ENCODE data around the gene GET3.
A peak's percentile ranks its signal among the peaks of the same experiment; 100 is the strongest.

The GET3 gene

DNA sequence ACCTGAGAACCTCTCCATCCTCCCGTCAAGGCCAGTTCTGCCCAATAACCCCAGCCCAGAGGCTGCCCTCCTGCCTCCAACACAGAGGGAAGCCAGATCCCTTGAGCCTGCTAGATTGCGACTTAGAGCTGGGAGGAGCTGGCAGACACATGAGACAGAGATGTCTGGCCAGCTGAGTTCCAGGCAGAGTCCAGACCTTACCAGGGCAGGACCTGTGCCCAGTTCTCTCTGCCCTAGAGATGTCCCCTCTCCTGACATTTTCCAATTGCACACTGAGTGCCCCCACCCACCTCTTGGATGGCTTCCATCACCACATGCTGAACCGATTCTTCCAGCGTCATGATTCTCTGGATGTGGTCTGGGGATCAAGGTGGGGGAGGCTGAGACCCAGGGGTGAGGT, 35.0 kb downstream of the GET3 start:
- no peaks in the 10 kb centered on the region for H3K79me2 ChIP-seq (ENCODE audit: control insufficient read depth, low read length)
- H3K4me2 ChIP-seq (ENCODE audit: low read length): no peak overlapping the region
- H4K20me1 ChIP-seq (ENCODE audit: control insufficient read depth, insufficient read depth, low read depth, low read length): no peaks in the 10 kb centered on the region
- H3F3A ChIP-seq (ENCODE audit: control insufficient read depth, insufficient read depth): peaks cover 7% of the 10 kb centered on the region; the same call in 1 of the 2 replicates
- H3K4me1 ChIP-seq (ENCODE audit: control insufficient read depth, low read length): peaks cover 13% of the 10 kb centered on the region
- no peak overlapping the region for H3K4me3 ChIP-seq (ENCODE audit: low read length)
- TF ChIP-seq, protein P1, sequence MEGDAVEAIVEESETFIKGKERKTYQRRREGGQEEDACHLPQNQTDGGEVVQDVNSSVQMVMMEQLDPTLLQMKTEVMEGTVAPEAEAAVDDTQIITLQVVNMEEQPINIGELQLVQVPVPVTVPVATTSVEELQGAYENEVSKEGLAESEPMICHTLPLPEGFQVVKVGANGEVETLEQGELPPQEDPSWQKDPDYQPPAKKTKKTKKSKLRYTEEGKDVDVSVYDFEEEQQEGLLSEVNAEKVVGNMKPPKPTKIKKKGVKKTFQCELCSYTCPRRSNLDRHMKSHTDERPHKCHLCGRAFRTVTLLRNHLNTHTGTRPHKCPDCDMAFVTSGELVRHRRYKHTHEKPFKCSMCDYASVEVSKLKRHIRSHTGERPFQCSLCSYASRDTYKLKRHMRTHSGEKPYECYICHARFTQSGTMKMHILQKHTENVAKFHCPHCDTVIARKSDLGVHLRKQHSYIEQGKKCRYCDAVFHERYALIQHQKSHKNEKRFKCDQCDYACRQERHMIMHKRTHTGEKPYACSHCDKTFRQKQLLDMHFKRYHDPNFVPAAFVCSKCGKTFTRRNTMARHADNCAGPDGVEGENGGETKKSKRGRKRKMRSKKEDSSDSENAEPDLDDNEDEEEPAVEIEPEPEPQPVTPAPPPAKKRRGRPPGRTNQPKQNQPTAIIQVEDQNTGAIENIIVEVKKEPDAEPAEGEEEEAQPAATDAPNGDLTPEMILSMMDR (IDR thresholded peaks at IDR 0.05; ENCODE audit: low read depth, low read length, poor library complexity, severe bottlenecking): no peak
- TF ChIP-seq EZH2phosphoT487 (IDR thresholded peaks at IDR 0.05; ENCODE audit: borderline replicate concordance, low read length): no peak
- no peaks in the 10 kb centered on the region for H3K9me3 ChIP-seq (ENCODE audit: control insufficient read depth, insufficient read depth, low read length)
- H3K27me3 ChIP-seq (ENCODE audit: control insufficient read depth, low read length): no peaks in the 10 kb centered on the region
- H3K9me2 ChIP-seq (replicated peaks; ENCODE audit: control insufficient read depth, low read length): no peaks in the 10 kb centered on the region
- peaks cover 3% of the 10 kb centered on the region; the same call in 1 of the 2 replicates for H3K36me3 ChIP-seq (ENCODE audit: control insufficient read depth, low read length)
- no peak overlapping the region for H3K27ac ChIP-seq (ENCODE audit: low read depth, low read length)

DNA sequence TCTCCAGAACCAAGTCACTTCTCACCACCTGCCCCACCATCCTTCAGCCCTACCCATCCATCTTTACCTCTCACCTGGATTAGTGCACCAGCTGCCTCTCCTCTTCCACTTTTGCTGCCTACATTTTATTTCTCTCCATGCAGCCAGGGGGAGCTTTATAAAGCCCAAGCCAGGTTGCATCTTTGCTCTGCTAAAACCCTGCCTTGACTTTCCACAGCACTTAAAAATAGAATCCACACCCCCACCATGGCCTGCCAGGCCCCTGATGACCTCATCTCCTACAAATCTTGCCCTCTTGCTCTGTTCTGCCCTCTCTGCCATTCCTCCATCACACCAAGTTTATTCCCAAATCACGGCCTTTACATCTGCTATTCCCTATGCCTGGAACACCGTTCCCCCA, 36.3 kb downstream of the GET3 start:
- no peak overlapping the region for H3K4me3 ChIP-seq (ENCODE audit: low read length)
- H3F3A ChIP-seq (ENCODE audit: control insufficient read depth, insufficient read depth): peaks cover 7% of the 10 kb centered on the region; the same call in 1 of the 2 replicates
- no peak overlapping the region for H3K4me2 ChIP-seq (ENCODE audit: low read length)
- H3K79me2 ChIP-seq (ENCODE audit: control insufficient read depth, low read length): no peaks in the 10 kb centered on the region
- no peak for TF ChIP-seq EZH2phosphoT487 (IDR thresholded peaks at IDR 0.05; ENCODE audit: borderline replicate concordance, low read length)
- TF ChIP-seq, protein P1 (IDR thresholded peaks at IDR 0.05; ENCODE audit: low read depth, low read length, poor library complexity, severe bottlenecking): peak; percentile 34
- peaks cover 3% of the 10 kb centered on the region; the same call in 1 of the 2 replicates for H3K36me3 ChIP-seq (ENCODE audit: control insufficient read depth, low read length)
- H3K4me1 ChIP-seq (ENCODE audit: control insufficient read depth, low read length): peaks cover 26% of the 10 kb centered on the region
- H3K27ac ChIP-seq (ENCODE audit: low read depth, low read length): no peak overlapping the region
- H3K9me3 ChIP-seq (ENCODE audit: control insufficient read depth, insufficient read depth, low read length): no peaks in the 10 kb centered on the region
- H3K27me3 ChIP-seq (ENCODE audit: control insufficient read depth, low read length): no peaks in the 10 kb centered on the region
- H4K20me1 ChIP-seq (ENCODE audit: control insufficient read depth, insufficient read depth, low read depth, low read length): no peaks in the 10 kb centered on the region
- no peaks in the 10 kb centered on the region for H3K9me2 ChIP-seq (replicated peaks; ENCODE audit: control insufficient read depth, low read length)

DNA sequence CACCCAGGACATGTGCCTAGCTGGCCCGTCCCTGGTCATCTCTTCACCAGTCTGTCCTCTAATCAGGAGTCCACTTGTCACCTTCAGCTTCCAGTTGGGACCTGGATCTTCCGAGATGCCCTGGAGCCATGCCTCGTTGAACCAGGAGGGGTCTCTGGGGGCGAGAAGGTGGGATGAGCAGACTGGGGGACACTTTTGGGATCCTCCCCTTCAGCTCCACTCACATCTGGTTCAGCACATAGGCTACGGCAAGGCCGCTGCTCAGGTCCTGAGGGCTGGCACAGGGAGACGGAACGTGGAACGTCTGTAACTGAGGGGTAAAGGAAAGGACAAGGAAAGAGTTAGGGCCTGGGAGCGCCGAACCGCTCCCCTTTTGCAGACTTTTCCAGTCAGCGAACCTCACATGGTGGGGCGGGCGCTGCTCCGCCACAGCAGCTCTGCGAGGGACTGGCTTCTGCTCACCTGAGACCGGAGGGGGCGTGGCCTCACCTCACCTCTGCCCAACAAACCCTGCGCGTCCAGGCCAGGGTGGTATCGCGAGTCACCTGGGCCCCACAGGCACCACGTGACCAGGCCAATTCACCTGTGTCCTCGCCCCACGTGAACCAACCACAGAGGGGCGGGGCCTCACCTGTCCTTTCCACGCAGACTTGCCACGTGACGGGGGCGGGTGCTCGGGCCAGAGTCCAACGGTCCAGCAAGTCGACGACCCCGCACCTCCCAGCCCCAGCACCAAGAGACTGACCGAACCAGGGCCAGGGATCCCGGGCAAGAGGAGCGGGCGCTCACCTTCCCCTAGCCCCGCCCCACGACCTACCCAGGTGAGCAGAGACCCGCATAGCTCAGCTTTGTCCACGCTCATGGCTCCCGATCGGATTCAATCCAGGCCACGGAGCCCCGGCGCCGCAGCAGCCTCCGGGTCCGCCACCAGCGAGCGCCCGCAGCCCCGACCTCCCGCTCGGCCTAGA, 37.6 kb downstream of the GET3 start, which contains the start of gene HOOK2:
Gene HOOK2 (minus strand): TSS at position 965 of the 968 bp plus-strand sequence. CDS start 103 bp downstream, at position 862.
- H3K27me3 ChIP-seq (ENCODE audit: control insufficient read depth, low read length): no peaks in the 10 kb centered on the region
- no peak for TF ChIP-seq EZH2phosphoT487 (IDR thresholded peaks at IDR 0.05; ENCODE audit: borderline replicate concordance, low read length)
- TF ChIP-seq, protein P1 (IDR thresholded peaks at IDR 0.05; ENCODE audit: low read depth, low read length, poor library complexity, severe bottlenecking): no peak
- peaks cover 7% of the 10 kb centered on the region; the same call in 1 of the 2 replicates for H3F3A ChIP-seq (ENCODE audit: control insufficient read depth, insufficient read depth)
- no peaks in the 10 kb centered on the region for H4K20me1 ChIP-seq (ENCODE audit: control insufficient read depth, insufficient read depth, low read depth, low read length)
- H3K4me3 ChIP-seq (ENCODE audit: low read length): peak within 1 kb of the TSS; percentile 87
- H3K4me1 ChIP-seq (ENCODE audit: control insufficient read depth, low read length): peaks cover 38% of the 10 kb centered on the region
- no peaks in the 10 kb centered on the region for H3K79me2 ChIP-seq (ENCODE audit: control insufficient read depth, low read length)
- H3K27ac ChIP-seq (ENCODE audit: low read depth, low read length): no peak within 1 kb of the TSS; the same call in 1 of the 2 replicates
- peaks cover 3% of the 10 kb centered on the region; the same call in 1 of the 2 replicates for H3K36me3 ChIP-seq (ENCODE audit: control insufficient read depth, low read length)
- H3K4me2 ChIP-seq (ENCODE audit: low read length): peak within 1 kb of the TSS; percentile 93
- no peaks in the 10 kb centered on the region for H3K9me2 ChIP-seq (replicated peaks; ENCODE audit: control insufficient read depth, low read length)
- no peaks in the 10 kb centered on the region for H3K9me3 ChIP-seq (ENCODE audit: control insufficient read depth, insufficient read depth, low read length)

Data from DOHH2 (cell line).